A673 (cell line): ENCODE data around the gene AKAP5.

Experiments used
- CTCF ChIP-seq: fragments of 300-800, 200-600 bp; sonication (generic); conservative IDR thresholded peaks from 2 replicates; pipeline ENCODE4 v1.5.1; 2017; ENCODE audit warnings: low read depth, mild to moderate bottlenecking, antibody characterized with exemption, low read length, moderate library complexity, mixed read lengths
- EZH2 ChIP-seq: fragments of 200-600 bp; sonication (generic); IDR thresholded peaks from 2 replicates; pipeline ENCODE4 v1.6.1; 2017; ENCODE audit warnings: borderline replicate concordance, low read depth, mild to moderate bottlenecking, mixed read lengths, antibody characterized with exemption, low read length; ENCODE audit not compliant: poor library complexity, severe bottlenecking

DNA sequence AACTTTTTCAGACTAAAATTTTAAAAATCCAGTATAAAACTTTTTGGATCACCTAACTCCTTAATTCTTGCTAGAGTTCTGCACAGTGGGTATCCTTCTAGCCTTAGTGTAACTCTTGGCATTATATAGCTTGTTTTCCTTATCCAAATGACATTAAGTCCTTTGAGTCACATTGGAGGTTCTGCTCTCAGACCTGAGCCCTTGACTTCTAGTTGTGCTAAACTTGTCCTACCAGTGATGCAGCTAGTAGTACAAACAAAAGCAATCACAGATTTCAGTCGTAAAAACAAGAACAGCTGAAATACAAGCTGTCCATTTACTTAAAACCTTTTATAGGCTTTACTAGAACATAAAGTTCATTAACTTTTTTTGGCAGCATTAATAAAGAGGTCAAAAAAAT is 49.8 kb downstream of the AKAP5 start:
- TF ChIP-seq CTCF (no peak), EZH2 (no peak)
